ENCODE data around the gene EXOC8.
"Not testable (repeated sequence)": the region's sequence is repeated elsewhere in the genome, so short reads cannot be mapped to it uniquely, and the experiment has no call there.

EXOC8 gene

GRCh38 chr1:231351816-231352215 lies 14.2 kb upstream of the EXOC8 start:
- DNase-seq (ENCODE audit: low read depth): no peak

GRCh38 chr1:231348856-231349255 lies 11.2 kb upstream of the EXOC8 start:
- DNase-seq (ENCODE audit: low read depth): not testable (repeated sequence)

DNA sequence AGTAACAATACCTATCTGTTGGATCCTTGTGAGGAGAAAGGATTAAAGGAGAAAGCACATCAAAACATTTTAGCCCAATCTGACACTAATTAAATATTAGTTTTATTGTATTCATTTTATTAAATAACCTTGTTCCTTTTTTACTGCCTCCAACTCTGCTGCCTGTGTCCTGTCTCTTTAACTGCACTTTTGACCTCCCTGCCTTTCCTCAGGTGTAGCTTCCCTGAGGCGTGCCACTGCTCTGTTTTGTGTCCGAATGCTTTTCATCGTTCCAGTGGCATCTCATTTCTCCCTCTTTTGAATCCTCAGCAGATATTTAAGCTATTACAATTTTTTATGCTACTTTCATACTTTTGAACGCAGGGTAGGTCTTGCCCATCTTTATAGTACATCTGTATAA lies 10.8 kb upstream of the EXOC8 start:
- DNase-seq (ENCODE audit: low read depth): no peak

- DNase-seq (ENCODE audit: low read depth): no peak
Measured at GRCh38 chr1:231347961-231348360, 10.3 kb upstream of the EXOC8 start.

GRCh38 chr1:231340328-231341013 lies 2.8 kb upstream of the EXOC8 start:
- no peak for DNase-seq (ENCODE audit: low read depth)

- no peak for DNase-seq (ENCODE audit: low read depth)
Measured at GRCh38 chr1:231338270-231339128, 847 bp upstream of the EXOC8 start, which contains the start of gene SPRTN. TSS of gene SPRTN (plus strand) at chr1:231338293. CDS start at chr1:231338384, 91 bp downstream.

GRCh38 chr1:231337043-231337471 lies 595 bp downstream of the EXOC8 start:
- no peak for DNase-seq (ENCODE audit: low read depth)

DNA sequence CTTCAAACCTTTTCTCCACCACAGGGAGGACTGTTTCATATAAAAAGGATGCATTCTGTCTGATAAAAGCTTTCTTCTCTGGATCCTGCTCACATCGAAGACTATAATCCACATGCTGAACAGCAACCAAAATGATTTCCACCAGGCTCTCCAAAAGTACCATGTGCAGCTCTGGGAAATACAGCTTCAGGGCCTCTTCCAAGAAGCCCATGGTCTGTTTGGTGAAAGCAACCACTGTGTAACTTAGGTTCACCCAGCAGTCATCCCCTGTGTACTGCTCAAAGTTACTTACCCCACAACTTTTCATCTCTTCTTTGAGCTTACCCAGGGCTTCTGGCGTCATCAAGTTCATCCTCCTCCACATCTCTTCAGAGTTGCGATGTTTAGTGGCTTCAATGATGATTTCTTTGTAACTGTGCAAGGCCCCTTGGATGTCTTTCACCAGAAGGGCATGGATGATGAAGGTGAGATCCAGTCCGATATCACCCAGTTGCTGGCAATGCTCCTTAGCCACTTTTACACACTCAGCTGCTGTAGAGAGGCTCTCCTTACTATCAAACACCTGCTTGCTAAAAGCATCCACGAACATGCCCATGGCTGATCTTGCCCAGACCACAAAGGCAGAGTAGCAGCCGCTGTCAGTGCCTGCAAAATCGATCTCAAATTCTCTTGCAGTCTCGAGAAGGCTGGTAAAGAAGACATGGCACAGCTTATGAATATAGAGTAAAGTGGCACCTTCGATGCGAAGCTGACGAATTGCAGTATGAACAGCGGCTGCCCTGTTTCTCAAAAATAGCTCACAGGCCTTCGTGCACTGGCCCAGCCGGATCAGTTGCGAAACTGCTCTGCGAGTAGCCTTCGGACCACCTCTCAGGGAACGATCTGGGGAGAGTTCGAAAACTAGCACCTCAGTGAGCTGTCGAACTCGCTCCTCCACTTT lies 1.7 kb downstream of the EXOC8 start:
- no peak for DNase-seq (ENCODE audit: low read depth)

- no peak for DNase-seq (ENCODE audit: low read depth)
Measured at GRCh38 chr1:231334952-231335351, 2.7 kb downstream of the EXOC8 start.

GRCh38 chr1:231334079-231334666 lies 3.5 kb downstream of the EXOC8 start:
- DNase-seq (ENCODE audit: low read depth): no peak

DNA sequence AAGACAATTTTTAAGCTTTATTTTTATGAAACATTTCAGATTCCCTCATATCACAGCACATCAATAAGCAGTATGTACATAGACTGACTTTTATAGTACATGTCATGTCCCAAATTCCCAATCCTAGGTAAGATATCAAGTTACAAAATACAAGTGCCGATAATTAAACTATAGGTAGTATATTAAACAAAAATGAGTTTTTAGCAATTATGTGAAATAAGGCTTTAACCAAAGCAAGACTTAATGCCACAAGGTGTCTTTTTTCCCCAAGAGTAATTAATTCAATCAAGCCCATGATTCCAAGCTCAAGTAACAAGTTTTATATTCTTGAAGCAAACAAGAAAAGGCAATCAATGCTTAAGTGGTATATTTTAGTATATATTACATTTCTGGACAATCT lies 4.9 kb downstream of the EXOC8 start:
- DNase-seq (ENCODE audit: low read depth): no peak

DNA sequence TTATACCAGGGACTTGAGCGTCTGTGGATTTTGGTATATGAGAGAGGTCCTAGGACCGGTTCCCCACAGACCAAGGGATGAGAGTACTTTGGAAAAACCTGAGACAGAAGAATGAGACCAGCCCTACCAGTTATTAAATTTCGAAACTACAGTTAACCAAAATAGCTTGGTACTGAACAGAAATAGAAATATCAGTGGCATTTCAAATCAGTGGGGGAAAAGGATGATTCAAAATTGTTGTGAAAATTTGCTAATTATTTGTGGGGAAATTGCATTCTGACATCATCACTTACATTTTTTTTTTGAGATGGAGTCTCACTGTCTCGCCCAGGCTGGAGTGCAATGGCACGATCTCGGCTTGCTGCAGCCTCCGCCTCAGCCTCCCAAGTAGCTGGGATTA lies 8.2 kb downstream of the EXOC8 start:
- no peak for DNase-seq (ENCODE audit: low read depth)

- DNase-seq (ENCODE audit: low read depth): no peak
Measured at GRCh38 chr1:231327617-231328016, 10.0 kb downstream of the EXOC8 start.

GRCh38 chr1:231326248-231326647 lies 11.4 kb downstream of the EXOC8 start:
- no peak for DNase-seq (ENCODE audit: low read depth)

GRCh38 chr1:231324660-231325059 lies 13.0 kb downstream of the EXOC8 start:
- DNase-seq (ENCODE audit: low read depth): no peak

DNA sequence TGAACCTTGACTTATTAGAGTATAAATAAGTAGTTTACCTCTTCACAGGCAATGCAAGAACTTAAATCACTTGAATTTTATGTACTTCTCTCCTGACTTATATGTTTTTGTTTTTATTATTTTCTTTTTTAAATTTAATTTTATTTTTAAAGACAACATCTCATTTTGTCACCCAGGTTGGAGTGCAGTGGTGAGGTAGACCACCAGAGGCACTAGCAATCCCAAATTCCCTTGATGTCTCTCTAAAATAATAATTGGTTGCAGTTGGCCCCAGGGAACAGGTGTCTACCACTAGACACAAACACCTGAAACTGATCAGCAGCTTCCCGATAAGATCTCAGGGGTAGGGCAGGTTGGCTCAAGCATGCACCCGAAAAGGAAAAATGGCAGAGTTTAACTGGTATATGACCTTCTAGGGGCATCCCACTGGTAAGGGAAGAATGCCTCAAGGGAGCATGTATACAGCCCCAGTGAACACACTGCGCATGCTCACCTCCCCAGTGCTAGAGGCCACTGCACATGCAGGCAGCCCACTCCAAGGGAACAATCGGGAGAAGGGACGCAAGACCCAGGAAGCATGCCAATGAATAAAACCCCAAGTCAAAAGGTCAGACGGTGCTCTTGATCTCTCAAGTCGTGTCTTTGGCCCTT lies 14.6 kb downstream of the EXOC8 start:
- DNase-seq (ENCODE audit: low read depth): no peak

- DNase-seq (ENCODE audit: low read depth): no peak
Measured at GRCh38 chr1:231319080-231319479, 18.6 kb downstream of the EXOC8 start.

- no peak for DNase-seq (ENCODE audit: low read depth)
Measured at GRCh38 chr1:231318568-231318967, 19.1 kb downstream of the EXOC8 start.

DNA sequence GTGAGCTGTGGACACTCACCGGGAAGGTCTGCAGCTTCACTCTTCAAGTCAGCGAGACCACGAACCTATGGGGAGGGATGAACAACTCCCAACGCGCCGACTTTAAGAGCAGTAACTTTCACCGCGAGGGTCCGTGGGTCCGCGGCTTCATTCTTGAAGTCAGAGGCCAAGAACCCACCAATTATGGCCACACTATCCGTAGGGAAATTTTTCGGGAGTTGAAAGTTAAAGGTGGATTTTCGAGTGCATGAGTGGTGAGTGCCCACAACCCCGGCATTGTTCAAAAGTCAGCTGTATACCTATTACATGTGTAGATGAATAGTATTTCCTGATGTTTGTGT lies 19.7 kb downstream of the EXOC8 start:
- no peak for DNase-seq (ENCODE audit: low read depth)

- no peak for DNase-seq (ENCODE audit: low read depth)
Measured at GRCh38 chr1:231317306-231318014, 20.2 kb downstream of the EXOC8 start.

DNA sequence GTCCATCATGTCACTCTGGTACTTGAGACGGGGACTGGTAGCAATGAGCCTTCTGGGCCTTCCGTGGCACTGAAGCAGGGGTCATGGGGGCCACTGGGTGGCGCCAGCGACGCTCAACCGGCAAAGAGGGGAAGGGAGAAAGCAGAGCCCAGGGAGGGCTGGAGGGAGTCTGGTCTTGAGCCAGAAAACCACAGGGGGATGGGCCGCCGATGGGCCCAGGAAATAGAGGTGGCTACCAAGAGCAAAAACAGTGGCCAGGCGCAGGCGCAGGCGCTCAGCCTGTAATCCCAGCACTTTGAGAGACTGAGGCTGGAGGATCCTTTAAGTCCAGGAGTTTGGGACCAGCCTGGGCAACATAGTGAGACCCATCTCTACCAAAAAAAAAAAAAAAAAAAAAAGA lies 21.8 kb downstream of the EXOC8 start:
- peak; percentile 19 for DNase-seq (ENCODE audit: low read depth)

All from stimulated activated CD8-positive, alpha-beta memory T cell treated with anti-CD3 and anti-CD28 coated beads, Interleukin-4, amount 100 ng/mL, for 24 hours (primary cell).